ENCODE measurements around the gene SEC22C. TPM values are rescaled to one million over a fixed set of nuclear protein-coding genes. Genes with fewer than 3 reads are reported as not detected.
A peak's percentile ranks its signal among the peaks of the same experiment; 100 is the strongest.

SEC22C gene
- total RNA-seq, 3 donors from 2014 or later = 48.8 to 68.8 (median 61.9) TPM

GRCh38 chr3:42513521-42513920 is 68.2 kb downstream of the SEC22C start:
- H3K9me3 ChIP-seq = no peaks in the 10 kb centered on the region
- no peaks in the 10 kb centered on the region for H3K27me3 ChIP-seq
- intact Hi-C loops (cut with DNase I; ENCODE audit: low total_unique reads) = no loop called here
- no peak for DNase-seq (ENCODE audit: low spot score in 2 of 2)
- peak overlapping the region; percentile 91 to 94 for H3K27ac ChIP-seq
- no peak overlapping the region for H3K4me3 ChIP-seq
- TF ChIP-seq POLR2AphosphoS5 (IDR thresholded peaks at IDR 0.05) (no peak), POLR2A (IDR thresholded peaks at IDR 0.05) (no peak)
- TF ChIP-seq, protein P1, sequence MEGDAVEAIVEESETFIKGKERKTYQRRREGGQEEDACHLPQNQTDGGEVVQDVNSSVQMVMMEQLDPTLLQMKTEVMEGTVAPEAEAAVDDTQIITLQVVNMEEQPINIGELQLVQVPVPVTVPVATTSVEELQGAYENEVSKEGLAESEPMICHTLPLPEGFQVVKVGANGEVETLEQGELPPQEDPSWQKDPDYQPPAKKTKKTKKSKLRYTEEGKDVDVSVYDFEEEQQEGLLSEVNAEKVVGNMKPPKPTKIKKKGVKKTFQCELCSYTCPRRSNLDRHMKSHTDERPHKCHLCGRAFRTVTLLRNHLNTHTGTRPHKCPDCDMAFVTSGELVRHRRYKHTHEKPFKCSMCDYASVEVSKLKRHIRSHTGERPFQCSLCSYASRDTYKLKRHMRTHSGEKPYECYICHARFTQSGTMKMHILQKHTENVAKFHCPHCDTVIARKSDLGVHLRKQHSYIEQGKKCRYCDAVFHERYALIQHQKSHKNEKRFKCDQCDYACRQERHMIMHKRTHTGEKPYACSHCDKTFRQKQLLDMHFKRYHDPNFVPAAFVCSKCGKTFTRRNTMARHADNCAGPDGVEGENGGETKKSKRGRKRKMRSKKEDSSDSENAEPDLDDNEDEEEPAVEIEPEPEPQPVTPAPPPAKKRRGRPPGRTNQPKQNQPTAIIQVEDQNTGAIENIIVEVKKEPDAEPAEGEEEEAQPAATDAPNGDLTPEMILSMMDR (IDR thresholded peaks at IDR 0.05) = no peak
- H3K36me3 ChIP-seq = no peaks in the 10 kb centered on the region
- H3K4me1 ChIP-seq = peaks cover 4 to 6% of the 10 kb centered on the region in 2 donors

GRCh38 chr3:42513121-42513520 is 68.6 kb downstream of the SEC22C start:
- peaks cover 4 to 6% of the 10 kb centered on the region in 2 donors for H3K4me1 ChIP-seq
- intact Hi-C loops (cut with DNase I; ENCODE audit: low total_unique reads) = no loop called here
- no peaks in the 10 kb centered on the region for H3K9me3 ChIP-seq
- peak overlapping the region; percentile 26 to 94 for H3K27ac ChIP-seq
- H3K27me3 ChIP-seq = no peaks in the 10 kb centered on the region
- no peak for DNase-seq (ENCODE audit: low spot score in 2 of 2)
- TF ChIP-seq POLR2A (IDR thresholded peaks at IDR 0.05) (no peak), POLR2AphosphoS5 (IDR thresholded peaks at IDR 0.05) (no peak)
- TF ChIP-seq, protein P1 (IDR thresholded peaks at IDR 0.05) = no peak
- no peak overlapping the region for H3K4me3 ChIP-seq
- H3K36me3 ChIP-seq = no peaks in the 10 kb centered on the region

- no peak for TF ChIP-seq POLR2A (IDR thresholded peaks at IDR 0.05)
- no peak for TF ChIP-seq POLR2AphosphoS5 (IDR thresholded peaks at IDR 0.05)
- TF ChIP-seq, protein P1 (IDR thresholded peaks at IDR 0.05) = no peak
- peaks cover 4 to 6% of the 10 kb centered on the region in 2 donors for H3K4me1 ChIP-seq
- no peak for DNase-seq (ENCODE audit: low spot score in 2 of 2)
- H3K27ac ChIP-seq = peak overlapping the region in 1 of 2 donors; percentile 43
- no peak overlapping the region for H3K4me3 ChIP-seq
- intact Hi-C loops (cut with DNase I; ENCODE audit: low total_unique reads) = no loop called here
- H3K27me3 ChIP-seq = no peaks in the 10 kb centered on the region
- no peaks in the 10 kb centered on the region for H3K9me3 ChIP-seq
- H3K36me3 ChIP-seq = no peaks in the 10 kb centered on the region
These were observed 70.0 kb downstream of the SEC22C start for GRCh38 chr3:42511736-42512135.

DNA sequence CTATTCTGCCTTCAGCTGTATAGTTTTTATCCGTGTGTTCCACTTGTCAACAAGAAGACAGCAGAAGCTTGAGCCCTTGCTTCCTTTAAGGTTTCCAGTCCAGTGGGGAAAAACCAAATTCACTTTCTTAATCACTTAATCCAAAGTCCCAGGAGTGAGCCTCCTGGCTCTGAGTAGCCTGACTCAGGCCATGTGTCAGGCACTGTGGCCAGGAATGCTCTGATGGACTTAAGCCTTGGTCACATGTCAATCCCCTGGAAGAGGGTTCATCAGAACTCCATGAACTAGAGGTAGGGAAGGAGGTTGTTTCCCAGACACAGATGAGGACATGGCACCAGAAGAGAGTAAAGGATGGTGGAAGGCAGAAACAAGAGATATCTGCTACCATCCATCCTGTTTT is 70.6 kb downstream of the SEC22C start:
- H3K36me3 ChIP-seq = no peaks in the 10 kb centered on the region
- TF ChIP-seq, protein P1 (IDR thresholded peaks at IDR 0.05) = no peak
- TF ChIP-seq POLR2A (IDR thresholded peaks at IDR 0.05) (no peak), POLR2AphosphoS5 (IDR thresholded peaks at IDR 0.05) (no peak)
- H3K9me3 ChIP-seq = no peaks in the 10 kb centered on the region
- peaks cover 4 to 6% of the 10 kb centered on the region in 2 donors for H3K4me1 ChIP-seq
- intact Hi-C loops (cut with DNase I; ENCODE audit: low total_unique reads) = no loop called here
- no peaks in the 10 kb centered on the region for H3K27me3 ChIP-seq
- no peak for DNase-seq (ENCODE audit: low spot score in 2 of 2)
- peak overlapping the region in 1 of 2 donors; percentile 38 for H3K27ac ChIP-seq
- H3K4me3 ChIP-seq = no peak overlapping the region

- Histone ChIP-seq H3K27ac (peak overlapping the region; percentile 1 to 38), H3K4me1 (peaks cover 0 to 4% of the 10 kb centered on the region in 2 donors), H3K9me3 (no peaks in the 10 kb centered on the region), H3K4me3 (no peak overlapping the region), H3K36me3 (no peaks in the 10 kb centered on the region), H3K27me3 (no peaks in the 10 kb centered on the region)
- intact Hi-C loops (cut with DNase I; ENCODE audit: low total_unique reads) = no loop called here
- TF ChIP-seq POLR2AphosphoS5 (IDR thresholded peaks at IDR 0.05) (no peak), POLR2A (IDR thresholded peaks at IDR 0.05) (no peak)
- TF ChIP-seq, protein P1 (IDR thresholded peaks at IDR 0.05) = no peak
- no peak for DNase-seq (ENCODE audit: low spot score in 2 of 2)
These were observed 71.4 kb downstream of the SEC22C start for GRCh38 chr3:42510325-42510724.

Measured in breast epithelium (tissue), 4 donors.